HepG2 (cell line): Measurements from ENCODE around the gene PSMG4. TPM values are rescaled to one million over a fixed set of nuclear protein-coding genes. Genes with fewer than 3 reads are reported as not detected.
A peak's percentile ranks its signal among the peaks of the same experiment; 100 is the strongest.

Experiments used
- CEBPB ChIP-seq: IDR thresholded peaks from 2 replicates; pipeline ENCODE4 v1.6.1; 2011; ENCODE audit warnings: low read depth, low read length, improper control_type of control experiment, borderline replicate concordance
- E2F5 ChIP-seq: sonication (generic); formaldehyde crosslinking; conservative IDR thresholded peaks from 2 replicates; pipeline ENCODE4 v1.4.0; 2020; ENCODE audit warnings: missing genetic modification reagents
- EHMT2 ChIP-seq: fragments of 200-600 bp; sonication (generic); IDR thresholded peaks from 2 replicates; pipeline ENCODE4 v1.7.0; 2017; ENCODE audit warnings: antibody characterized with exemption, low read depth, low read length, borderline replicate concordance
- FOXP1 ChIP-seq, 2 experiments: fragments of 450-650 bp in 1 of 2; IDR thresholded peaks; 2 replicates each; pipeline ENCODE4 v1.6.1; 2017 to 2018; ENCODE audit warnings: antibody characterized with exemption in 1 of 2
- JARID2 ChIP-seq: sonication (generic); formaldehyde crosslinking; IDR thresholded peaks from 2 replicates; pipeline ENCODE4 v1.8.1; 2023; ENCODE audit warnings: missing genetic modification reagents, inconsistent platforms; ENCODE audit not compliant: insufficient replicate concordance
- MAZ ChIP-seq, 2 experiments: sonication (generic) in 1 of 2; formaldehyde crosslinking in 1 of 2; IDR thresholded peaks; 2 replicates each; pipeline versions ENCODE4 v1.5.0 to v1.6.1; 2012 to 2020; ENCODE audit warnings: low read depth in 2 of 2, mild to moderate bottlenecking in 2 of 2, borderline replicate concordance in 1 of 2, improper control_type of control experiment in 1 of 2, low read length in 1 of 2, missing genetic modification reagents in 1 of 2, moderate library complexity in 1 of 2
- MTA3 ChIP-seq: sonication (generic); formaldehyde crosslinking; IDR thresholded peaks from 2 replicates; pipeline ENCODE4 v1.4.0; 2020; ENCODE audit warnings: missing genetic modification reagents
- NFKB2 ChIP-seq: sonication (generic); formaldehyde crosslinking; IDR thresholded peaks from 2 replicates; pipeline ENCODE4 v1.4.0; 2020; ENCODE audit warnings: missing genetic modification reagents, borderline replicate concordance
- NONO ChIP-seq, 2 experiments: fragments of 450-650 bp in 1 of 2; sonication (generic) in 1 of 2; formaldehyde crosslinking in 1 of 2; IDR thresholded peaks in 1 of 2; conservative IDR thresholded peaks in 1 of 2; 2 replicates each; pipeline versions ENCODE4 v1.6.1 to v1.8.0; 2017 to 2022; ENCODE audit warnings: mild to moderate bottlenecking in 1 of 2, missing genetic modification reagents in 1 of 2, moderate library complexity in 1 of 2
- YEATS2 ChIP-seq: sonication (generic); formaldehyde crosslinking; IDR thresholded peaks from 2 replicates; pipeline ENCODE4 v1.4.0; 2020; ENCODE audit warnings: missing genetic modification reagents, borderline replicate concordance
- ZBTB38 ChIP-seq: sonication (generic); formaldehyde crosslinking; IDR thresholded peaks from 2 replicates; pipeline ENCODE4 v1.5.1; 2020; ENCODE audit warnings: mild to moderate bottlenecking, missing genetic modification reagents
- ZC3H4 ChIP-seq: sonication (generic); formaldehyde crosslinking; IDR thresholded peaks from 2 replicates; pipeline ENCODE4 v1.4.0; 2020; ENCODE audit warnings: missing genetic modification reagents, borderline replicate concordance
- ZNF138 ChIP-seq: sonication (generic); formaldehyde crosslinking; IDR thresholded peaks from 2 replicates; pipeline ENCODE4 v1.5.0; 2020; ENCODE audit warnings: mild to moderate bottlenecking, low read depth, missing genetic modification reagents
- ZNF260 ChIP-seq: sonication (generic); formaldehyde crosslinking; IDR thresholded peaks from 2 replicates; pipeline ENCODE4 v1.4.0; 2020; ENCODE audit warnings: missing genetic modification reagents, low read depth, mild to moderate bottlenecking, borderline replicate concordance
- ZNF383 ChIP-seq: sonication (generic); formaldehyde crosslinking; IDR thresholded peaks from 2 replicates; pipeline ENCODE4 v1.4.0; 2020; ENCODE audit warnings: missing genetic modification reagents, mild to moderate bottlenecking, borderline replicate concordance
- ZNF563 ChIP-seq: sonication (generic); formaldehyde crosslinking; IDR thresholded peaks from 2 replicates; pipeline ENCODE4 v1.8.0; 2022; ENCODE audit warnings: mild to moderate bottlenecking, moderate library complexity, missing genetic modification reagents
- ZNF615 ChIP-seq: sonication (generic); formaldehyde crosslinking; IDR thresholded peaks from 2 replicates; pipeline ENCODE4 v1.5.0; 2020; ENCODE audit warnings: mild to moderate bottlenecking, missing genetic modification reagents, borderline replicate concordance
- ZNF670 ChIP-seq: sonication (generic); formaldehyde crosslinking; IDR thresholded peaks from 2 replicates; pipeline ENCODE4 v1.8.0; 2022; ENCODE audit warnings: mild to moderate bottlenecking, missing genetic modification reagents, borderline replicate concordance
- ZSCAN29 ChIP-seq: sonication (generic); formaldehyde crosslinking; conservative IDR thresholded peaks from 2 replicates; pipeline ENCODE4 v1.4.0; 2020; ENCODE audit warnings: mild to moderate bottlenecking, missing genetic modification reagents
- polyA plus RNA-seq, 8 experiments: library from polyadenylated mRNA; depleted of rRNA in 3 of 8; stranded (reverse) in 7 of 8; unstranded in 1 of 8; fragments of >200 nt; fragmentation: Illumina TruSeq in 4 of 8; extraction: Trizol in 4 of 8; gene quantifications; 2 replicates each; pipeline versions ENCODE4 v1.2.1 to v1.2.3, GENCODE V29; 2011 to 2016; ENCODE audit warnings: low read depth in 4 of 8, missing spikeins in 1 of 8, mixed read lengths in 1 of 8; ENCODE audit not compliant: insufficient read depth in 1 of 8
- total RNA-seq, 5 experiments: library from RNA; depleted of rRNA; stranded (reverse); fragments of >200 nt; fragmentation: Illumina TruSeq; extraction: Trizol; gene quantifications; 2 replicates each; pipeline ENCODE4 v1.2.3, GENCODE V29; 2016; ENCODE audit warnings: low read depth in 1 of 5
- TF ChIP-seq, protein P1 (sequence below): IDR thresholded peaks from 2 replicates; pipeline ENCODE4 v1.6.1; 2016; ENCODE audit warnings: mild to moderate bottlenecking, missing biosample characterization, missing genetic modification reagents
- TF ChIP-seq, protein P2 (sequence below): sonication (generic); formaldehyde crosslinking; IDR thresholded peaks from 2 replicates; pipeline ENCODE4 v1.8.0; 2023; ENCODE audit warnings: mild to moderate bottlenecking, missing genetic modification reagents
- TF ChIP-seq, protein P3 (sequence below): sonication (generic); formaldehyde crosslinking; IDR thresholded peaks from 2 replicates; pipeline ENCODE4 v1.4.0; 2020; ENCODE audit warnings: mild to moderate bottlenecking, missing genetic modification reagents
- TF ChIP-seq, protein P4 (sequence below): sonication (generic); formaldehyde crosslinking; IDR thresholded peaks from 2 replicates; pipeline ENCODE4 v1.5.0; 2020; ENCODE audit warnings: mild to moderate bottlenecking, missing genetic modification reagents, moderate library complexity

PSMG4 gene
- total and polyA plus RNA-seq, 2 of the 13 experiments (the other 11 are each of a cell fraction or from before 2014, with no cell fraction given): 28.5 to 32.8 TPM

- no peak for TF ChIP-seq ZNF260 (CRISPR knock-in tag)
- TF ChIP-seq JARID2 (CRISPR knock-in tag): peak; percentile 32
- TF ChIP-seq NONO (IDR thresholded peaks at IDR 0.05): no peak
- TF ChIP-seq NONO (CRISPR knock-in tag; conservative IDR thresholded peaks at IDR 0.05): peak; percentile 98
- TF ChIP-seq, protein P1, sequence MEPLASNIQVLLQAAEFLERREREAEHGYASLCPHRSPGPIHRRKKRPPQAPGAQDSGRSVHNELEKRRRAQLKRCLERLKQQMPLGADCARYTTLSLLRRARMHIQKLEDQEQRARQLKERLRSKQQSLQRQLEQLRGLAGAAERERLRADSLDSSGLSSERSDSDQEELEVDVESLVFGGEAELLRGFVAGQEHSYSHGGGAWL (CRISPR knock-in tag): peak; percentile 91
- no peak; the same call in 1 of the 2 replicates for TF ChIP-seq ZC3H4 (CRISPR knock-in tag)
- TF ChIP-seq ZNF138 (CRISPR knock-in tag): no peak; the same call in none of the 2 replicates
- TF ChIP-seq, protein P2, sequence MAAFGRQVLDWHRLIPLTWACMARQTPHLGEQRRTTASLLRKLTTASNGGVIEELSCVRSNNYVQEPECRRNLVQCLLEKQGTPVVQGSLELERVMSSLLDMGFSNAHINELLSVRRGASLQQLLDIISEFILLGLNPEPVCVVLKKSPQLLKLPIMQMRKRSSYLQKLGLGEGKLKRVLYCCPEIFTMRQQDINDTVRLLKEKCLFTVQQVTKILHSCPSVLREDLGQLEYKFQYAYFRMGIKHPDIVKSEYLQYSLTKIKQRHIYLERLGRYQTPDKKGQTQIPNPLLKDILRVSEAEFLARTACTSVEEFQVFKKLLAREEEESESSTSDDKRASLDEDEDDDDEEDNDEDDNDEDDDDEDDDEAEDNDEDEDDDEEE (CRISPR knock-in tag): peak; percentile 49; the same call in 1 of the 2 replicates
- TF ChIP-seq NFKB2 (CRISPR knock-in tag): peak; percentile 92; the same call in 1 of the 2 replicates
- peak; percentile 71 for TF ChIP-seq YEATS2 (CRISPR knock-in tag)
- no peak for TF ChIP-seq CEBPB
- TF ChIP-seq EHMT2: no peak
- TF ChIP-seq E2F5: 0 out of 2 replicates have a peak, but pooled peaks have one; percentile 42
- peak; percentile 80 for TF ChIP-seq MAZ (IDR thresholded peaks at IDR 0.05; ENCODE audit: borderline replicate concordance, low read depth, low read length)
- TF ChIP-seq MAZ (CRISPR knock-in tag; IDR thresholded peaks at IDR 0.05; ENCODE audit: low read depth): peak; percentile 97
- TF ChIP-seq MTA3 (CRISPR knock-in tag): no peak
- no peak for TF ChIP-seq ZNF670
- TF ChIP-seq ZNF563: peak; percentile 92
- 0 out of 2 replicates have a peak, but pooled peaks have one; percentile 52 for TF ChIP-seq ZNF383 (CRISPR knock-in tag)
- TF ChIP-seq ZNF615: no peak
- TF ChIP-seq FOXP1 (IDR thresholded peaks at IDR 0.05): no peak
- peak; percentile 59 for TF ChIP-seq FOXP1 (CRISPR knock-in tag; IDR thresholded peaks at IDR 0.05)
- peak; percentile 82; the same call in 1 of the 2 replicates for TF ChIP-seq ZSCAN29 (CRISPR knock-in tag)
- TF ChIP-seq ZBTB38: peak; percentile 91
- TF ChIP-seq, protein P3, sequence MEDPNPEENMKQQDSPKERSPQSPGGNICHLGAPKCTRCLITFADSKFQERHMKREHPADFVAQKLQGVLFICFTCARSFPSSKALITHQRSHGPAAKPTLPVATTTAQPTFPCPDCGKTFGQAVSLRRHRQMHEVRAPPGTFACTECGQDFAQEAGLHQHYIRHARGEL (CRISPR knock-in tag): no peak
- TF ChIP-seq, protein P4, sequence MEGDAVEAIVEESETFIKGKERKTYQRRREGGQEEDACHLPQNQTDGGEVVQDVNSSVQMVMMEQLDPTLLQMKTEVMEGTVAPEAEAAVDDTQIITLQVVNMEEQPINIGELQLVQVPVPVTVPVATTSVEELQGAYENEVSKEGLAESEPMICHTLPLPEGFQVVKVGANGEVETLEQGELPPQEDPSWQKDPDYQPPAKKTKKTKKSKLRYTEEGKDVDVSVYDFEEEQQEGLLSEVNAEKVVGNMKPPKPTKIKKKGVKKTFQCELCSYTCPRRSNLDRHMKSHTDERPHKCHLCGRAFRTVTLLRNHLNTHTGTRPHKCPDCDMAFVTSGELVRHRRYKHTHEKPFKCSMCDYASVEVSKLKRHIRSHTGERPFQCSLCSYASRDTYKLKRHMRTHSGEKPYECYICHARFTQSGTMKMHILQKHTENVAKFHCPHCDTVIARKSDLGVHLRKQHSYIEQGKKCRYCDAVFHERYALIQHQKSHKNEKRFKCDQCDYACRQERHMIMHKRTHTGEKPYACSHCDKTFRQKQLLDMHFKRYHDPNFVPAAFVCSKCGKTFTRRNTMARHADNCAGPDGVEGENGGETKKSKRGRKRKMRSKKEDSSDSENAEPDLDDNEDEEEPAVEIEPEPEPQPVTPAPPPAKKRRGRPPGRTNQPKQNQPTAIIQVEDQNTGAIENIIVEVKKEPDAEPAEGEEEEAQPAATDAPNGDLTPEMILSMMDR (CRISPR knock-in tag): peak; percentile 36
Observed at GRCh38 chr6:3258720-3259490, at the start of gene PSMG4 (continued).
